Measurements from ENCODE around the gene HORMAD1.
A peak's percentile ranks its signal among the peaks of the same experiment; 100 is the strongest.
"Not testable (repeated sequence)": the region's sequence is repeated elsewhere in the genome, so short reads cannot be mapped to it uniquely, and the experiment has no call there.

HORMAD1 gene

GRCh38 chr1:150748878-150749719, 28.4 kb upstream of the HORMAD1 start:
- H3K27me3 ChIP-seq (ENCODE audit: insufficient read depth, low read depth, severe bottlenecking), result no peaks in the 10 kb centered on the region
- H3K27ac ChIP-seq, result no peak overlapping the region
- no peak for TF ChIP-seq CTCF (IDR thresholded peaks at IDR 0.05; ENCODE audit: low read depth, low read length)
- no peaks in the 10 kb centered on the region for H3K36me3 ChIP-seq
- no peaks in the 10 kb centered on the region for H3K9me3 ChIP-seq (ENCODE audit: severe bottlenecking)
- no peak for DNase-seq
- no peak overlapping the region for H3K4me3 ChIP-seq (ENCODE audit: low read depth, low read length)

- H3K36me3 ChIP-seq, result no peaks in the 10 kb centered on the region
- H3K9me3 ChIP-seq (ENCODE audit: severe bottlenecking), result peaks cover 4% of the 10 kb centered on the region
- no peak for TF ChIP-seq CTCF (IDR thresholded peaks at IDR 0.05; ENCODE audit: low read depth, low read length)
- DNase-seq, result no peak
- peak overlapping the region; percentile 14 for H3K27ac ChIP-seq
- H3K4me3 ChIP-seq (ENCODE audit: low read depth, low read length), result no peak overlapping the region
- H3K27me3 ChIP-seq (ENCODE audit: insufficient read depth, low read depth, severe bottlenecking), result no peaks in the 10 kb centered on the region
Observed at GRCh38 chr1:150730130-150730721, 9.5 kb upstream of the HORMAD1 start.

- no peaks in the 10 kb centered on the region for H3K36me3 ChIP-seq
- no peaks in the 10 kb centered on the region for H3K27me3 ChIP-seq (ENCODE audit: insufficient read depth, low read depth, severe bottlenecking)
- no peak overlapping the region for H3K27ac ChIP-seq
- no peak for DNase-seq
- TF ChIP-seq CTCF (IDR thresholded peaks at IDR 0.05; ENCODE audit: low read depth, low read length), result no peak
- H3K4me3 ChIP-seq (ENCODE audit: low read depth, low read length), result no peak overlapping the region
- H3K9me3 ChIP-seq (ENCODE audit: severe bottlenecking), result peaks cover 14% of the 10 kb centered on the region
Observed at GRCh38 chr1:150724336-150724735, 3.6 kb upstream of the HORMAD1 start.

- no peak for DNase-seq
- Histone ChIP-seq H3K36me3 (no peaks in the 10 kb centered on the region), H3K27me3 (ENCODE audit: insufficient read depth, low read depth, severe bottlenecking) (no peaks in the 10 kb centered on the region), H3K9me3 (ENCODE audit: severe bottlenecking) (peaks cover 11% of the 10 kb centered on the region), H3K27ac (no peak overlapping the region), H3K4me3 (ENCODE audit: low read depth, low read length) (no peak overlapping the region)
- no peak for TF ChIP-seq CTCF (IDR thresholded peaks at IDR 0.05; ENCODE audit: low read depth, low read length)
Observed at GRCh38 chr1:150720098-150720497, 597 bp downstream of the HORMAD1 start.

- no peaks in the 10 kb centered on the region for H3K27me3 ChIP-seq (ENCODE audit: insufficient read depth, low read depth, severe bottlenecking)
- no peak for DNase-seq
- H3K36me3 ChIP-seq, result no peaks in the 10 kb centered on the region
- peaks cover 7% of the 10 kb centered on the region for H3K9me3 ChIP-seq (ENCODE audit: severe bottlenecking)
- H3K27ac ChIP-seq, result no peak overlapping the region
- H3K4me3 ChIP-seq (ENCODE audit: low read depth, low read length), result no peak overlapping the region
- TF ChIP-seq CTCF (IDR thresholded peaks at IDR 0.05; ENCODE audit: low read depth, low read length), result no peak
Observed at GRCh38 chr1:150718225-150718891, 2.3 kb downstream of the HORMAD1 start.

GRCh38 chr1:150709031-150709430, 11.7 kb downstream of the HORMAD1 start:
- not testable (repeated sequence) for H3K36me3 ChIP-seq; H3K9me3 ChIP-seq (ENCODE audit: severe bottlenecking); DNase-seq; H3K27ac ChIP-seq; H3K27me3 ChIP-seq (ENCODE audit: insufficient read depth, low read depth, severe bottlenecking); H3K4me3 ChIP-seq (ENCODE audit: low read depth, low read length)
